ENCODE measurements around the gene RNU6-9. TPM values are rescaled to one million over a fixed set of nuclear protein-coding genes. Genes with fewer than 3 reads are reported as not detected.

RNU6-9 gene
- total and polyA plus RNA-seq, 2 of the 13 experiments (the other 11 are each of a cell fraction or from before 2014, with no cell fraction given) = under 0.01 TPM; not detected in 1

GRCh38 chr19:887599-887998 lies 5.7 kb upstream of the RNU6-9 start:
- Histone ChIP-seq H3K79me2 (ENCODE audit: insufficient read depth, low read length) (peaks cover 10% of the 10 kb centered on the region), H3K9me3 (ENCODE audit: low read length) (no peaks in the 10 kb centered on the region), H3K36me3 (replicated peaks in 1 of 2; ENCODE audit: control insufficient read depth in 1 of 2, insufficient read depth in 2 of 2, low read length in 2 of 2) (peaks cover 16 to 33% of the 10 kb centered on the region in 2 experiments; a peak in 4 of 5 replicates), H3K4me3 (replicated peaks in 1 of 3; ENCODE audit: insufficient read depth in 1 of 3, low read depth in 2 of 3, low read length in 3 of 3) (no peak overlapping the region), H3K4me1 (ENCODE audit: insufficient read depth, low read length) (peaks cover 9% of the 10 kb centered on the region), H3K27ac (ENCODE audit: extremely low read length, insufficient read depth, low read length) (no peak overlapping the region), H3K4me2 (ENCODE audit: low read depth, low read length) (no peak overlapping the region), H4K20me1 (ENCODE audit: insufficient read depth, low read length) (no peaks in the 10 kb centered on the region; the same call in 1 of the 2 replicates), H3K27me3 (ENCODE audit: control insufficient read depth in 1 of 2, insufficient read depth in 2 of 2, low read length in 2 of 2) (no peaks in the 10 kb centered on the region), H3K9ac (ENCODE audit: insufficient read depth, low read depth, low read length) (no peak overlapping the region), H2AFZ (ENCODE audit: low read length) (no peak overlapping the region)
- TF ChIP-seq ZNF367 (CRISPR knock-in tag; IDR thresholded peaks at IDR 0.05; ENCODE audit: borderline replicate concordance) = no peak
- TF ChIP-seq HNRNPH1 (optimal IDR thresholded peaks at IDR 0.05; ENCODE audit: low read depth, low read length) = no peak
- TF ChIP-seq RFX5 (IDR thresholded peaks at IDR 0.05; ENCODE audit: low read depth, low read length) = no peak
- TF ChIP-seq ZNF883 (CRISPR knock-in tag; IDR thresholded peaks at IDR 0.05; ENCODE audit: not compliant biosample characterization) = no peak
- no peak for TF ChIP-seq CBX1 (IDR thresholded peaks at IDR 0.05; ENCODE audit: low read depth)
- TF ChIP-seq HINFP (CRISPR knock-in tag; IDR thresholded peaks at IDR 0.05; ENCODE audit: low read depth) = no peak
- TF ChIP-seq, protein P1, sequence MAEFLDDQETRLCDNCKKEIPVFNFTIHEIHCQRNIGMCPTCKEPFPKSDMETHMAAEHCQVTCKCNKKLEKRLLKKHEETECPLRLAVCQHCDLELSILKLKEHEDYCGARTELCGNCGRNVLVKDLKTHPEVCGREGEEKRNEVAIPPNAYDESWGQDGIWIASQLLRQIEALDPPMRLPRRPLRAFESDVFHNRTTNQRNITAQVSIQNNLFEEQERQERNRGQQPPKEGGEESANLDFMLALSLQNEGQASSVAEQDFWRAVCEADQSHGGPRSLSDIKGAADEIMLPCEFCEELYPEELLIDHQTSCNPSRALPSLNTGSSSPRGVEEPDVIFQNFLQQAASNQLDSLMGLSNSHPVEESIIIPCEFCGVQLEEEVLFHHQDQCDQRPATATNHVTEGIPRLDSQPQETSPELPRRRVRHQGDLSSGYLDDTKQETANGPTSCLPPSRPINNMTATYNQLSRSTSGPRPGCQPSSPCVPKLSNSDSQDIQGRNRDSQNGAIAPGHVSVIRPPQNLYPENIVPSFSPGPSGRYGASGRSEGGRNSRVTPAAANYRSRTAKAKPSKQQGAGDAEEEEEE (CRISPR knock-in tag; IDR thresholded peaks at IDR 0.05; ENCODE audit: borderline replicate concordance) = no peak
- TF ChIP-seq HOXA9 (CRISPR knock-in tag; IDR thresholded peaks at IDR 0.05; ENCODE audit: borderline replicate concordance) = no peak
- TF ChIP-seq KAT8 (CRISPR knock-in tag; IDR thresholded peaks at IDR 0.05) = no peak
- no peak for TF ChIP-seq FOXA3 (CRISPR knock-in tag; IDR thresholded peaks at IDR 0.05)
- TF ChIP-seq ZNF557 (CRISPR knock-in tag; IDR thresholded peaks at IDR 0.05) = no peak
- TF ChIP-seq, protein P2, sequence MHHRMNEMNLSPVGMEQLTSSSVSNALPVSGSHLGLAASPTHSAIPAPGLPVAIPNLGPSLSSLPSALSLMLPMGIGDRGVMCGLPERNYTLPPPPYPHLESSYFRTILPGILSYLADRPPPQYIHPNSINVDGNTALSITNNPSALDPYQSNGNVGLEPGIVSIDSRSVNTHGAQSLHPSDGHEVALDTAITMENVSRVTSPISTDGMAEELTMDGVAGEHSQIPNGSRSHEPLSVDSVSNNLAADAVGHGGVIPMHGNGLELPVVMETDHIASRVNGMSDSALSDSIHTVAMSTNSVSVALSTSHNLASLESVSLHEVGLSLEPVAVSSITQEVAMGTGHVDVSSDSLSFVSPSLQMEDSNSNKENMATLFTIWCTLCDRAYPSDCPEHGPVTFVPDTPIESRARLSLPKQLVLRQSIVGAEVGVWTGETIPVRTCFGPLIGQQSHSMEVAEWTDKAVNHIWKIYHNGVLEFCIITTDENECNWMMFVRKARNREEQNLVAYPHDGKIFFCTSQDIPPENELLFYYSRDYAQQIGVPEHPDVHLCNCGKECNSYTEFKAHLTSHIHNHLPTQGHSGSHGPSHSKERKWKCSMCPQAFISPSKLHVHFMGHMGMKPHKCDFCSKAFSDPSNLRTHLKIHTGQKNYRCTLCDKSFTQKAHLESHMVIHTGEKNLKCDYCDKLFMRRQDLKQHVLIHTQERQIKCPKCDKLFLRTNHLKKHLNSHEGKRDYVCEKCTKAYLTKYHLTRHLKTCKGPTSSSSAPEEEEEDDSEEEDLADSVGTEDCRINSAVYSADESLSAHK (CRISPR knock-in tag; IDR thresholded peaks at IDR 0.05; ENCODE audit: borderline replicate concordance) = no peak
- TF ChIP-seq ZNF138 (CRISPR knock-in tag; IDR thresholded peaks at IDR 0.05; ENCODE audit: low read depth) = no peak
- no peak for TF ChIP-seq SMAD9 (CRISPR knock-in tag; IDR thresholded peaks at IDR 0.05)
- no peak for TF ChIP-seq KMT2A (CRISPR knock-in tag; IDR thresholded peaks at IDR 0.05)
- TF ChIP-seq ZFP36L2 (CRISPR knock-in tag; IDR thresholded peaks at IDR 0.05) = no peak
- no peak for FAIRE-seq
- WGBS (ENCODE audit: low lambda C conversion rate) = 98% methylated on average over 10 of the region's 10 CpGs
- BruUV-seq (replicated peaks) = no TSS peak
- ATAC-seq = no peak
- in situ Hi-C loops (cut with HindIII; ENCODE audit: extremely low pct_ligation_motif_present, low pct_unique_long_range_greater_than_20kb) (no loop called here), intact Hi-C loops (cut with micrococcal nuclease; ENCODE audit: unreplicated experiment) (no loop called here)
- ChIA-PET CTCF (ENCODE audit: low intra/inter-chr PET ratio, low total read pairs) (no interaction called here), POLR2A (no interaction called here)
- no peak for DNase-seq (ENCODE audit: low spot score)

All from HepG2 (cell line).